ENCODE measurements around the gene STX16. TPM values are rescaled to one million over a fixed set of nuclear protein-coding genes. Genes with fewer than 3 reads are reported as not detected.

The STX16 gene
- total and polyA plus RNA-seq, 9 of the 15 experiments (the other 6 are each of a cell fraction or from before 2014, with no cell fraction given), result 4.4 to 43.5 (median 14.7) TPM

DNA sequence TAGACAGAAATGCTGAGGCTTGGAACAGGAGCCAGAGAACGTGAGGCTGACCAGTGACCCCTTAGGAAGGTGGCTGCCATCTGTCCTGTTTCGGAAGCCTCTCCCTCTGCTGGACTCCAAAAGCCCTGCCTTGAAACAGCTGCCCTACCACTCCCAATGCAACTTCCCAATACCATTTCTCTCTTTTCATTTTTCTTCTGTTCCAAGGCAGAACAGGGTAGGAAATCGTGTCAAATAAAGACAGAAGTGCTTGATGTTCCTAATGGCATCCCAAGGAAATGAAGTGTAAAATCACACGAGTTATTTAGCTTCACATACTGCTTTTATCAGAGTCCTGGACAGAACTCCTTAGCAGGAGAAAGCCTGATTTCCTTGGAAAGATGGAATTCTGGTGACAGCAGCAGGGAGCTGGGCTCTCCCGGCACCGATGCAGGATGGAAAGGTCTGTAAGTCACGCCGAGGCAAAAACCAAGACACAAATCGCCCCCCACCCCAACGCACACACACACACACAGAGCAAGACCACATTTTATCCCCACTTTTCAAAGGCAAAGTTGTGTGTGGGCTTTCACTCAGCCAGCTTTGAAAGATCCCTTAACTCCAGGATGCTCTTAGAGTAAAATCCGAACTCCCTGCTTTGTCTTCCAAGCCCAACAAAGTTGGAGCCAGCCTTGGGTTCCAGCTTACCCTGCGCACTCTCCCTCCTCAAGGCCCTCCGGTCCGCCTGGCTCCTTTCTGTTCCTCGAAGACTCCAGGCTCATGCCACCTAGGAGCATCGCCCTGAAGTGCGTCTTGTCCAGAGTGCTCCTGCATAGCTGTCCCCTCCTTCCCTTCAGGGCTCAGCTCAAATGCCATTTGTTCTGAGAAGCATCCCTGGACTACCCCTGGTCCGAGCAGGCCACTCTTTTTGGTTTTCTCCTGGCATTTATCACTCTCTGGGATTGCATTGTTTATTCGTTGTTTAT is 11.6 kb upstream of the STX16 start (continued):
- TF ChIP-seq MAFG (tag; conservative IDR thresholded peaks at IDR 0.05), result no peak

DNA sequence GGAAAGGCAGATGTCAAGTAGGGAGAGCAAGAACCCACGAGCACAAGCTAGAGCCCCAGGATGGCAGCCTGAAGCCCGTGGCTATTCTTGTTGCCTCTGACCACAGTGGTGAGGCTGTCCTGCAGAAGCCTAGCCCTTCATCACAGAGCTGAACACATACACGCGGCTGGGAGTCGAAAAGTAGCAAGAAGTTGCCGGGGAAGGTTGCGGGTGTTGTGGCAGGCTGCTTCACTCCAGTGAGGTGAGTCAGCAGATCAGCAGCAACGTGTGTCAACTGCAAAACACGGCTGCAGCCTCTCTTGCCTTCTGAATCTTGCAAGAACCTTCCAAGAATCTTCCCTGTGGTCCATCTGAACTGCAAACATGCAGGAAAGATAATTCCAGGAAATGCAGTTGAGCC is 10.6 kb upstream of the STX16 start:
- H3K4me2 ChIP-seq (ENCODE audit: insufficient read depth, low read length), result peak overlapping the region; percentile 54
- CTCF ChIA-PET (ENCODE audit: low intra/inter-chr PET ratio), result no interaction called here
- in situ Hi-C loops (cut with MboI), result loop anchor here (25.0 kb wide), 1 partner anchor 403 kb away; the partner anchor contains the start of gene ANKRD60
- no peak for TF ChIP-seq ZEB2 (IDR thresholded peaks at IDR 0.05)
- peak; percentile 73 for TF ChIP-seq L3MBTL2 (IDR thresholded peaks at IDR 0.05)
- peak; percentile 90 for TF ChIP-seq NFE2 (IDR thresholded peaks at IDR 0.05; ENCODE audit: low read depth)
- TF ChIP-seq CTBP1 (IDR thresholded peaks at IDR 0.05; ENCODE audit: borderline replicate concordance), result 0 out of 2 replicates have a peak, but pooled peaks have one; percentile 20
- TF ChIP-seq, protein P1, sequence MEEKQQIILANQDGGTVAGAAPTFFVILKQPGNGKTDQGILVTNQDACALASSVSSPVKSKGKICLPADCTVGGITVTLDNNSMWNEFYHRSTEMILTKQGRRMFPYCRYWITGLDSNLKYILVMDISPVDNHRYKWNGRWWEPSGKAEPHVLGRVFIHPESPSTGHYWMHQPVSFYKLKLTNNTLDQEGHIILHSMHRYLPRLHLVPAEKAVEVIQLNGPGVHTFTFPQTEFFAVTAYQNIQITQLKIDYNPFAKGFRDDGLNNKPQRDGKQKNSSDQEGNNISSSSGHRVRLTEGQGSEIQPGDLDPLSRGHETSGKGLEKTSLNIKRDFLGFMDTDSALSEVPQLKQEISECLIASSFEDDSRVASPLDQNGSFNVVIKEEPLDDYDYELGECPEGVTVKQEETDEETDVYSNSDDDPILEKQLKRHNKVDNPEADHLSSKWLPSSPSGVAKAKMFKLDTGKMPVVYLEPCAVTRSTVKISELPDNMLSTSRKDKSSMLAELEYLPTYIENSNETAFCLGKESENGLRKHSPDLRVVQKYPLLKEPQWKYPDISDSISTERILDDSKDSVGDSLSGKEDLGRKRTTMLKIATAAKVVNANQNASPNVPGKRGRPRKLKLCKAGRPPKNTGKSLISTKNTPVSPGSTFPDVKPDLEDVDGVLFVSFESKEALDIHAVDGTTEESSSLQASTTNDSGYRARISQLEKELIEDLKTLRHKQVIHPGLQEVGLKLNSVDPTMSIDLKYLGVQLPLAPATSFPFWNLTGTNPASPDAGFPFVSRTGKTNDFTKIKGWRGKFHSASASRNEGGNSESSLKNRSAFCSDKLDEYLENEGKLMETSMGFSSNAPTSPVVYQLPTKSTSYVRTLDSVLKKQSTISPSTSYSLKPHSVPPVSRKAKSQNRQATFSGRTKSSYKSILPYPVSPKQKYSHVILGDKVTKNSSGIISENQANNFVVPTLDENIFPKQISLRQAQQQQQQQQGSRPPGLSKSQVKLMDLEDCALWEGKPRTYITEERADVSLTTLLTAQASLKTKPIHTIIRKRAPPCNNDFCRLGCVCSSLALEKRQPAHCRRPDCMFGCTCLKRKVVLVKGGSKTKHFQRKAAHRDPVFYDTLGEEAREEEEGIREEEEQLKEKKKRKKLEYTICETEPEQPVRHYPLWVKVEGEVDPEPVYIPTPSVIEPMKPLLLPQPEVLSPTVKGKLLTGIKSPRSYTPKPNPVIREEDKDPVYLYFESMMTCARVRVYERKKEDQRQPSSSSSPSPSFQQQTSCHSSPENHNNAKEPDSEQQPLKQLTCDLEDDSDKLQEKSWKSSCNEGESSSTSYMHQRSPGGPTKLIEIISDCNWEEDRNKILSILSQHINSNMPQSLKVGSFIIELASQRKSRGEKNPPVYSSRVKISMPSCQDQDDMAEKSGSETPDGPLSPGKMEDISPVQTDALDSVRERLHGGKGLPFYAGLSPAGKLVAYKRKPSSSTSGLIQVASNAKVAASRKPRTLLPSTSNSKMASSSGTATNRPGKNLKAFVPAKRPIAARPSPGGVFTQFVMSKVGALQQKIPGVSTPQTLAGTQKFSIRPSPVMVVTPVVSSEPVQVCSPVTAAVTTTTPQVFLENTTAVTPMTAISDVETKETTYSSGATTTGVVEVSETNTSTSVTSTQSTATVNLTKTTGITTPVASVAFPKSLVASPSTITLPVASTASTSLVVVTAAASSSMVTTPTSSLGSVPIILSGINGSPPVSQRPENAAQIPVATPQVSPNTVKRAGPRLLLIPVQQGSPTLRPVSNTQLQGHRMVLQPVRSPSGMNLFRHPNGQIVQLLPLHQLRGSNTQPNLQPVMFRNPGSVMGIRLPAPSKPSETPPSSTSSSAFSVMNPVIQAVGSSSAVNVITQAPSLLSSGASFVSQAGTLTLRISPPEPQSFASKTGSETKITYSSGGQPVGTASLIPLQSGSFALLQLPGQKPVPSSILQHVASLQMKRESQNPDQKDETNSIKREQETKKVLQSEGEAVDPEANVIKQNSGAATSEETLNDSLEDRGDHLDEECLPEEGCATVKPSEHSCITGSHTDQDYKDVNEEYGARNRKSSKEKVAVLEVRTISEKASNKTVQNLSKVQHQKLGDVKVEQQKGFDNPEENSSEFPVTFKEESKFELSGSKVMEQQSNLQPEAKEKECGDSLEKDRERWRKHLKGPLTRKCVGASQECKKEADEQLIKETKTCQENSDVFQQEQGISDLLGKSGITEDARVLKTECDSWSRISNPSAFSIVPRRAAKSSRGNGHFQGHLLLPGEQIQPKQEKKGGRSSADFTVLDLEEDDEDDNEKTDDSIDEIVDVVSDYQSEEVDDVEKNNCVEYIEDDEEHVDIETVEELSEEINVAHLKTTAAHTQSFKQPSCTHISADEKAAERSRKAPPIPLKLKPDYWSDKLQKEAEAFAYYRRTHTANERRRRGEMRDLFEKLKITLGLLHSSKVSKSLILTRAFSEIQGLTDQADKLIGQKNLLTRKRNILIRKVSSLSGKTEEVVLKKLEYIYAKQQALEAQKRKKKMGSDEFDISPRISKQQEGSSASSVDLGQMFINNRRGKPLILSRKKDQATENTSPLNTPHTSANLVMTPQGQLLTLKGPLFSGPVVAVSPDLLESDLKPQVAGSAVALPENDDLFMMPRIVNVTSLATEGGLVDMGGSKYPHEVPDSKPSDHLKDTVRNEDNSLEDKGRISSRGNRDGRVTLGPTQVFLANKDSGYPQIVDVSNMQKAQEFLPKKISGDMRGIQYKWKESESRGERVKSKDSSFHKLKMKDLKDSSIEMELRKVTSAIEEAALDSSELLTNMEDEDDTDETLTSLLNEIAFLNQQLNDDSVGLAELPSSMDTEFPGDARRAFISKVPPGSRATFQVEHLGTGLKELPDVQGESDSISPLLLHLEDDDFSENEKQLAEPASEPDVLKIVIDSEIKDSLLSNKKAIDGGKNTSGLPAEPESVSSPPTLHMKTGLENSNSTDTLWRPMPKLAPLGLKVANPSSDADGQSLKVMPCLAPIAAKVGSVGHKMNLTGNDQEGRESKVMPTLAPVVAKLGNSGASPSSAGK (IDR thresholded peaks at IDR 0.05), result peak; percentile 63
- no peak for TF ChIP-seq ZNF217 (CRISPR knock-in tag; IDR thresholded peaks at IDR 0.05)
- no peak for TF ChIP-seq ZNF77 (CRISPR knock-in tag; IDR thresholded peaks at IDR 0.05)
- TF ChIP-seq MAFG (tag; conservative IDR thresholded peaks at IDR 0.05), result peak; percentile 83

More for the DNA sequence above, 10.6 kb upstream of the STX16 start:
- Histone ChIP-seq H2AFZ (ENCODE audit: low read depth, low read length) (peak overlapping the region; percentile 93), H3K79me2 (ENCODE audit: control insufficient read depth, insufficient read depth, low read length) (no peaks in the 10 kb centered on the region), H3K9ac (ENCODE audit: insufficient read depth in 1 of 2, low read depth in 2 of 2, low read length in 2 of 2) (peak overlapping the region in 1 of 2 experiments; percentile 72; a peak in 1 of 4 replicates), H3K36me3 (ENCODE audit: control insufficient read depth, insufficient read depth, low read length) (no peaks in the 10 kb centered on the region), H3K9me3 (replicated peaks; ENCODE audit: control insufficient read depth, insufficient read depth, low read depth, low read length) (no peaks in the 10 kb centered on the region), H3K27ac (ENCODE audit: extremely low read depth, low read depth, low read length) (peak overlapping the region; percentile 52; the same call in 2 of the 3 replicates), H3K4me3 (no peak overlapping the region), H3K4me1 (replicated peaks in 1 of 2; ENCODE audit: control insufficient read depth in 2 of 2, insufficient read depth in 2 of 2, low read length in 2 of 2) (peaks cover 11 to 13% of the 10 kb centered on the region in 2 experiments; a peak in 4 of 5 replicates), H3K27me3 (ENCODE audit: control insufficient read depth in 2 of 2, insufficient read depth in 2 of 2, low read length in 2 of 2) (peaks cover 0 to 11% of the 10 kb centered on the region in 2 experiments; a peak in 2 of 5 replicates), H3K9me1 (ENCODE audit: control insufficient read depth, insufficient read depth, low read length) (no peaks in the 10 kb centered on the region), H4K20me1 (replicated peaks; ENCODE audit: control insufficient read depth, insufficient read depth, low read length) (no peaks in the 10 kb centered on the region)
- intact Hi-C loops (cut with micrococcal nuclease), result no loop called here
- WGBS (ENCODE audit: insufficient coverage, low coverage, missing lambda C conversion rate), result 5% methylated on average over 9 of the region's 9 CpGs
- DNase-seq (ENCODE audit: extremely low read depth in 1 of 4, low spot score in 3 of 4) (peak; percentile 37 to 52 (median 43)), FAIRE-seq (peak; percentile 80), ATAC-seq (peak; percentile 71)
- POLR2A ChIA-PET, result interaction anchor here (0.9 to 3.5 kb wide), 4 partner anchors 8 to 25 kb away, joined by 3 to 16 read pairs (median 6); partner anchors contain the start of gene STX16
- BruUV-seq (replicated peaks), result no TSS peak
